Measurements from ENCODE around the gene SSTR1.
"Not testable (repeated sequence)": the region's sequence is repeated elsewhere in the genome, so short reads cannot be mapped to it uniquely, and the experiment has no call there.

The SSTR1 gene

GRCh38 chr14:38207736-38208617 is at the start of gene SSTR1:
Gene SSTR1, plus strand, starts transcription at chr14:38207904. Its CDS starts 1,486 bp downstream, at chr14:38209390.
- DNase-seq: no peak

- DNase-seq: no peak
These were observed 49.2 kb upstream of the SSTR1 start for GRCh38 chr14:38158468-38158867.

- DNase-seq: no peak
These were observed 39.3 kb upstream of the SSTR1 start for GRCh38 chr14:38168416-38168815.

- DNase-seq: no peak
These were observed 36.5 kb upstream of the SSTR1 start for GRCh38 chr14:38171197-38171596.

GRCh38 chr14:38174711-38175110 is 33.0 kb upstream of the SSTR1 start:
- no peak for DNase-seq

- no peak for DNase-seq
These were observed 32.0 kb upstream of the SSTR1 start for GRCh38 chr14:38175658-38176057.

- DNase-seq: no peak
These were observed 31.3 kb upstream of the SSTR1 start for GRCh38 chr14:38176379-38176778.

GRCh38 chr14:38184132-38184531 is 23.6 kb upstream of the SSTR1 start:
- no peak for DNase-seq

- no peak for DNase-seq
These were observed 22.0 kb upstream of the SSTR1 start for GRCh38 chr14:38185671-38186070.

GRCh38 chr14:38186216-38186615 is 21.5 kb upstream of the SSTR1 start:
- DNase-seq: no peak

GRCh38 chr14:38187528-38187927 is 20.2 kb upstream of the SSTR1 start:
- DNase-seq: no peak

GRCh38 chr14:38189930-38190726 is 17.6 kb upstream of the SSTR1 start:
- DNase-seq: no peak

- DNase-seq: not testable (repeated sequence)
These were observed 16.9 kb upstream of the SSTR1 start for GRCh38 chr14:38190846-38191245.

- DNase-seq: not testable (repeated sequence)
These were observed 16.2 kb upstream of the SSTR1 start for GRCh38 chr14:38191491-38191890.

- DNase-seq: no peak
These were observed 10.5 kb upstream of the SSTR1 start for GRCh38 chr14:38197001-38197783.

- no peak for DNase-seq
These were observed 9.8 kb upstream of the SSTR1 start for GRCh38 chr14:38197784-38198335.

- DNase-seq: no peak
These were observed 9.3 kb upstream of the SSTR1 start for GRCh38 chr14:38198425-38198824.

- no peak for DNase-seq
These were observed 8.6 kb upstream of the SSTR1 start for GRCh38 chr14:38199076-38199475.

GRCh38 chr14:38199739-38200138 is 8.0 kb upstream of the SSTR1 start:
- DNase-seq: no peak

- DNase-seq: no peak
These were observed 6.4 kb upstream of the SSTR1 start for GRCh38 chr14:38201137-38201828.

- DNase-seq: no peak
These were observed 5.1 kb upstream of the SSTR1 start for GRCh38 chr14:38202444-38203191.
